Nucleus accumbens (tissue), 56 donors: ENCODE measurements around the gene TAF8.

Experiments used
- DNase-seq, 56 donors: peaks; one replicate each; lab custom pipeline; 2025; lab: John Stamatoyannopoulos, UW

TAF8 gene

GRCh38 chr6:42091718-42092023, 41.3 kb downstream of the TAF8 start:
- no peak for DNase-seq

- no peak for DNase-seq
Measured at GRCh38 chr6:42093582-42094329, 43.4 kb downstream of the TAF8 start.

- no peak for DNase-seq
Measured at GRCh38 chr6:42095094-42095493, 44.8 kb downstream of the TAF8 start.

- no peak for DNase-seq
Measured at GRCh38 chr6:42095776-42096541, 45.6 kb downstream of the TAF8 start.

GRCh38 chr6:42099340-42100028, 49.2 kb downstream of the TAF8 start:
- DNase-seq: peak in 8 of 56 donors; percentile 10 to 30 (median 20)

- peak in 2 of 56 donors; percentile 5 to 8 for DNase-seq
Measured at GRCh38 chr6:42100029-42100901, 49.9 kb downstream of the TAF8 start.

- DNase-seq: no peak
Measured at GRCh38 chr6:42101186-42101657, 50.9 kb downstream of the TAF8 start.

GRCh38 chr6:42103216-42103615, 52.9 kb downstream of the TAF8 start:
- DNase-seq: no peak

GRCh38 chr6:42103753-42104094, 53.4 kb downstream of the TAF8 start:
- no peak for DNase-seq

- peak in 28 of 56 donors; percentile 4 to 70 (median 30) for DNase-seq
Measured at GRCh38 chr6:42104095-42104803, 53.9 kb downstream of the TAF8 start.

GRCh38 chr6:42104804-42105125, 54.4 kb downstream of the TAF8 start:
- no peak for DNase-seq

- DNase-seq: no peak
Measured at GRCh38 chr6:42105156-42105648, 54.9 kb downstream of the TAF8 start.

- no peak for DNase-seq
Measured at GRCh38 chr6:42105709-42106108, 55.4 kb downstream of the TAF8 start.

- DNase-seq: no peak
Measured at GRCh38 chr6:42106112-42107023, 56.0 kb downstream of the TAF8 start.

GRCh38 chr6:42108071-42108470, 57.7 kb downstream of the TAF8 start:
- no peak for DNase-seq

- no peak for DNase-seq
Measured at GRCh38 chr6:42110683-42111082, 60.4 kb downstream of the TAF8 start.

GRCh38 chr6:42112351-42112750, 62.0 kb downstream of the TAF8 start:
- DNase-seq: no peak

- DNase-seq: no peak
Measured at GRCh38 chr6:42113936-42114636, 63.8 kb downstream of the TAF8 start.
